Chondrocyte (in vitro differentiated cells): ENCODE measurements around the gene CADM2. TPM values are rescaled to one million over a fixed set of nuclear protein-coding genes. Genes with fewer than 3 reads are reported as not detected.
A peak's percentile ranks its signal among the peaks of the same experiment; 100 is the strongest.

Experiments used
- DNase-seq: peaks from one replicate; pipeline ENCODE4 v3.0.0; 2021; ENCODE audit warnings: mixed read lengths, low spot score
- H3K27ac Mint-ChIP-seq: one replicate; pipeline ENCODE4 v1.8.0; 2021; ENCODE audit warnings: mild to moderate bottlenecking, moderate library complexity, mixed read lengths; ENCODE audit not compliant: unreplicated experiment
- H3K27me3 Mint-ChIP-seq: 2 replicates; pipeline ENCODE4 v1.8.0; 2021; ENCODE audit warnings: low read depth, mixed read lengths
- H3K36me3 Mint-ChIP-seq: 2 replicates; pipeline ENCODE4 v1.8.0; 2021; ENCODE audit warnings: low read depth, mixed read lengths
- H3K4me1 Mint-ChIP-seq: 2 replicates; pipeline ENCODE4 v1.8.0; 2021; ENCODE audit warnings: low read depth, mild to moderate bottlenecking, mixed read lengths
- H3K4me3 Mint-ChIP-seq: one replicate; pipeline ENCODE4 v1.8.0; 2021; ENCODE audit warnings: mild to moderate bottlenecking, moderate library complexity, mixed read lengths; ENCODE audit not compliant: unreplicated experiment
- H3K9me3 Mint-ChIP-seq: 2 replicates; pipeline ENCODE4 v1.8.0; 2021; ENCODE audit warnings: low read depth, mixed read lengths
- CTCF ChIP-seq: fragments of 200-600 bp; sonication (generic); IDR thresholded peaks from 2 replicates; pipeline ENCODE4 v1.5.0; 2021; ENCODE audit warnings: antibody characterized with exemption, mild to moderate bottlenecking, moderate library complexity
- total RNA-seq: library from RNA; stranded (reverse); gene quantifications from 3 replicates; pipeline ENCODE4 v1.2.1, GENCODE V29; 2021

CADM2 gene
- total RNA-seq, 1 donor from 2014 or later, result 1.1 TPM

- Mint-ChIP-seq H3K36me3 (peaks cover 1% of the 10 kb centered on the region), H3K4me3 (no peak overlapping the region), H3K27me3 (peaks cover 44% of the 10 kb centered on the region), H3K4me1 (peaks cover 13% of the 10 kb centered on the region), H3K27ac (no peak overlapping the region), H3K9me3 (no peaks in the 10 kb centered on the region)
- no peak for DNase-seq
- TF ChIP-seq CTCF, result no peak
Measured at GRCh38 chr3:84962415-84962814, 3.6 kb downstream of the CADM2 start.

GRCh38 chr3:84963137-84963536 lies 4.3 kb downstream of the CADM2 start:
- H3K36me3 Mint-ChIP-seq, result peaks cover 1% of the 10 kb centered on the region
- H3K27me3 Mint-ChIP-seq, result peaks cover 47% of the 10 kb centered on the region
- no peak overlapping the region for H3K4me3 Mint-ChIP-seq
- no peak overlapping the region for H3K27ac Mint-ChIP-seq
- TF ChIP-seq CTCF, result no peak
- no peaks in the 10 kb centered on the region for H3K9me3 Mint-ChIP-seq
- H3K4me1 Mint-ChIP-seq, result peaks cover 13% of the 10 kb centered on the region
- DNase-seq, result no peak

GRCh38 chr3:84965141-84965540 lies 6.4 kb downstream of the CADM2 start:
- TF ChIP-seq CTCF, result peak; percentile 33
- no peak overlapping the region for H3K27ac Mint-ChIP-seq
- DNase-seq, result no peak
- peaks cover 44% of the 10 kb centered on the region for H3K27me3 Mint-ChIP-seq
- H3K4me1 Mint-ChIP-seq, result no peaks in the 10 kb centered on the region
- peaks cover 1% of the 10 kb centered on the region for H3K36me3 Mint-ChIP-seq
- H3K9me3 Mint-ChIP-seq, result no peaks in the 10 kb centered on the region
- H3K4me3 Mint-ChIP-seq, result no peak overlapping the region

GRCh38 chr3:84967767-84968581 lies 9.2 kb downstream of the CADM2 start:
- Mint-ChIP-seq H3K27ac (no peak overlapping the region), H3K4me1 (no peaks in the 10 kb centered on the region), H3K36me3 (no peaks in the 10 kb centered on the region), H3K4me3 (no peak overlapping the region), H3K27me3 (peaks cover 20% of the 10 kb centered on the region), H3K9me3 (no peaks in the 10 kb centered on the region)
- no peak for DNase-seq
- no peak for TF ChIP-seq CTCF

- H3K9me3 Mint-ChIP-seq, result no peaks in the 10 kb centered on the region
- TF ChIP-seq CTCF, result no peak
- H3K36me3 Mint-ChIP-seq, result no peaks in the 10 kb centered on the region
- peaks cover 15% of the 10 kb centered on the region for H3K27me3 Mint-ChIP-seq
- no peaks in the 10 kb centered on the region for H3K4me1 Mint-ChIP-seq
- H3K4me3 Mint-ChIP-seq, result no peak overlapping the region
- no peak for DNase-seq
- no peak overlapping the region for H3K27ac Mint-ChIP-seq
Measured at GRCh38 chr3:84968701-84969235, 10.0 kb downstream of the CADM2 start.
